ENCODE measurements around the gene METTL25.

GRCh38 chr12:82329508-82329907 lies 28.8 kb upstream of the METTL25 start:
- TF ChIP-seq CTCF (IDR thresholded peaks at IDR 0.05) (no peak), EP300 (IDR thresholded peaks at IDR 0.05) (no peak)
